Measurements from ENCODE around the gene CCDC159. TPM values are rescaled to one million over a fixed set of nuclear protein-coding genes. Genes with fewer than 3 reads are reported as not detected.
A peak's percentile ranks its signal among the peaks of the same experiment; 100 is the strongest.

Gene CCDC159
- total and polyA plus RNA-seq, 2 of the 13 experiments (the other 11 are each of a cell fraction or from before 2014, with no cell fraction given) = 1.7 to 6.3 TPM

DNA sequence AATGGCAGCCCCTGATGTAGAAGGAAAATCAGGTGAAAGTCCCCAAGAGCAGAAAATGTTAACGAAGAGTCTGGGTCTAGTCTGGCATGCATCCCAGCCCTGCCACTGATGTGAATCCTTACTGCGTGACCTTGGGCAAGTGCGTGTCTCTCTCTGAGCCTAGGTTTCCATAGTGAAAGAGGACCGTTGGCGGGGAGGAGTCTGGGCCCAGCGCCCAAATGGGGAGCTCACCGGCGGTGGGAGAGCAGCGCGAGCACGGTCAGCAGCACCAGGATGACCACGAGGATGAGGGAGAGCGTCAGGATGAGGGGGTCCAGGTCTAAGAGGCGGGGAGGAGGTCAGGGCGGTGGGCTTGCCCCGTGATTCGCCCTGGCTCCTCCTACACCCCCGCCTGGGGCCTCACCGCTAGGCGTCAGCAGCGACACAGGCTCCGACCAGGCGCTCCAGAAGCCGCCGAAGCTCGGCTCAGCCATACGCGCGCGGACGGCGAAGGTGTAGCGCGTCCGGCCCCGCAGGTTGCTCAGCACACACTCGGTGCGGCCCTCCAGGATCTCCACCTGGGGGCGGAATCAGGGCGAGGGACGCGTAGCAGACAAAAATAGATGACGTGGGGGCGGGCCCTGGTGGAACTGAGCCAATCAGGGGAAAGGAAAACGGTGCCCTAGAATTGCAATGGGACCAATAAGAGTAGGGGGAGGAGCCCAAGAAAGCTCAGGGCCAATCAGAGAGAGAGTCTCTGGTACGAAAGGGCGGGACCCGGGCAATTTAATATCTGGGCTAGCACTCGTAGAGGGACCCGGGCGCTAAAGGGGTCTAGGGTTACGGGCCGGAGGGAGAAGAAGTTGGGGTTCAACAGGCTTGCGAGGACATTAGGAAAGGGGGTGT lies 34.6 kb downstream of the CCDC159 start:
- POLR2A ChIA-PET = interaction anchor here (0.6 to 1.6 kb wide), 15 partner anchors 10 to 148 kb away, joined by 3 to 15 read pairs (median 5); partner anchors contain the start of genes CCDC159, ECSIT, ODAD3 and PRKCSH
- H2AFZ ChIP-seq (ENCODE audit: low read length) = no peak overlapping the region
- peak overlapping the region; percentile 69 for H3K4me2 ChIP-seq (ENCODE audit: low read depth, low read length)
- peak; percentile 69; the same call in 1 of the 2 replicates for TF ChIP-seq DNMT1 (CRISPR knock-in tag; IDR thresholded peaks at IDR 0.05)
- TF ChIP-seq MTA1 (CRISPR knock-in tag; IDR thresholded peaks at IDR 0.05; ENCODE audit: borderline replicate concordance) = peak; percentile 62; the same call in 1 of the 2 replicates
- peak; percentile 73 for TF ChIP-seq ZFX (CRISPR knock-in tag; IDR thresholded peaks at IDR 0.05; ENCODE audit: low read depth)
- TF ChIP-seq, protein P1, sequence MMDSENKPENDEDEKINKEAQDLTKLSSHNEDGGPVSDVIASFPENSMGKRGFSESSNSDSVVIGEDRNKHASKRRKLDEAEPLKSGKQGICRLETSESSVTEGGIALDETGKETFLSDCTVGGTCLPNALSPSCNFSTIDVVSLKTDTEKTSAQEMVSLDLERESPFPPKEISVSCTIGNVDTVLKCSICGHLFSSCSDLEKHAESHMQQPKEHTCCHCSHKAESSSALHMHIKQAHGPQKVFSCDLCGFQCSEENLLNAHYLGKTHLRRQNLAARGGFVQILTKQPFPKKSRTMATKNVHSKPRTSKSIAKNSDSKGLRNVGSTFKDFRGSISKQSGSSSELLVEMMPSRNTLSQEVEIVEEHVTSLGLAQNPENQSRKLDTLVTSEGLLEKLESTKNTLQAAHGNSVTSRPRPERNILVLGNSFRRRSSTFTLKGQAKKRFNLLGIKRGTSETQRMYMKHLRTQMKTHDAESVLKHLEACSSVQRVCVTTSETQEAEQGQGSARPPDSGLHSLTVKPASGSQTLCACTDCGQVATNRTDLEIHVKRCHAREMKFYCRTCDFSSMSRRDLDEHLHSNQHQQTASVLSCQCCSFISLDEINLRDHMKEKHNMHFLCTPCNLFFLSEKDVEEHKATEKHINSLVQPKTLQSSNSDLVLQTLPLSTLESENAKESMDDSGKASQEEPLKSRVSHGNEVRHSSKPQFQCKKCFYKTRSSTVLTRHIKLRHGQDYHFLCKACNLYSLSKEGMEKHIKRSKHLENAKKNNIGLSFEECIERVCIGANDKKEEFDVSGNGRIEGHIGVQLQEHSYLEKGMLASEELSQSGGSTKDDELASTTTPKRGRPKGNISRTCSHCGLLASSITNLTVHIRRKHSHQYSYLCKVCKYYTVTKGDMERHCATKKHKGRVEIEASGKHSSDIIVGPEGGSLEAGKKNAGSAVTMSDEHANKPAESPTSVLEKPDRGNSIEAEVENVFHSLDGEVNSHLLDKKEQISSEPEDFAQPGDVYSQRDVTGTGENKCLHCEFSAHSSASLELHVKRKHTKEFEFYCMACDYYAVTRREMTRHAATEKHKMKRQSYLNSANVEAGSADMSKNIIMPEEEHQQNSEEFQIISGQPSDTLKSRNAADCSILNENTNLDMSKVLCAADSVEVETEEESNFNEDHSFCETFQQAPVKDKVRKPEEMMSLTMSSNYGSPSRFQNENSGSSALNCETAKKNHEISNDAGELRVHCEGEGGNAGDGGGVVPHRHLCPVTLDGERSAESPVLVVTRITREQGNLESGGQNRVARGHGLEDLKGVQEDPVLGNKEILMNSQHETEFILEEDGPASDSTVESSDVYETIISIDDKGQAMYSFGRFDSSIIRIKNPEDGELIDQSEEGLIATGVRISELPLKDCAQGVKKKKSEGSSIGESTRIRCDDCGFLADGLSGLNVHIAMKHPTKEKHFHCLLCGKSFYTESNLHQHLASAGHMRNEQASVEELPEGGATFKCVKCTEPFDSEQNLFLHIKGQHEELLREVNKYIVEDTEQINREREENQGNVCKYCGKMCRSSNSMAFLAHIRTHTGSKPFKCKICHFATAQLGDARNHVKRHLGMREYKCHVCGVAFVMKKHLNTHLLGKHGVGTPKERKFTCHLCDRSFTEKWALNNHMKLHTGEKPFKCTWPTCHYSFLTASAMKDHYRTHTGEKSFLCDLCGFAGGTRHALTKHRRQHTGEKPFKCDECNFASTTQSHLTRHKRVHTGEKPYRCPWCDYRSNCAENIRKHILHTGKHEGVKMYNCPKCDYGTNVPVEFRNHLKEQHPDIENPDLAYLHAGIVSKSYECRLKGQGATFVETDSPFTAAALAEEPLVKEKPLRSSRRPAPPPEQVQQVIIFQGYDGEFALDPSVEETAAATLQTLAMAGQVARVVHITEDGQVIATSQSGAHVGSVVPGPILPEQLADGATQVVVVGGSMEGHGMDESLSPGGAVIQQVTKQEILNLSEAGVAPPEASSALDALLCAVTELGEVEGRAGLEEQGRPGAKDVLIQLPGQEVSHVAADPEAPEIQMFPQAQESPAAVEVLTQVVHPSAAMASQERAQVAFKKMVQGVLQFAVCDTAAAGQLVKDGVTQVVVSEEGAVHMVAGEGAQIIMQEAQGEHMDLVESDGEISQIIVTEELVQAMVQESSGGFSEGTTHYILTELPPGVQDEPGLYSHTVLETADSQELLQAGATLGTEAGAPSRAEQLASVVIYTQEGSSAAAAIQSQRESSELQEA (CRISPR knock-in tag; IDR thresholded peaks at IDR 0.05; ENCODE audit: not compliant biosample characterization) = peak; percentile 24
- TF ChIP-seq RAD21 (CRISPR knock-in tag; IDR thresholded peaks at IDR 0.05) = peak; percentile 94
- TF ChIP-seq KLF13 (CRISPR knock-in tag; IDR thresholded peaks at IDR 0.05) = no peak
- TF ChIP-seq, protein P2, sequence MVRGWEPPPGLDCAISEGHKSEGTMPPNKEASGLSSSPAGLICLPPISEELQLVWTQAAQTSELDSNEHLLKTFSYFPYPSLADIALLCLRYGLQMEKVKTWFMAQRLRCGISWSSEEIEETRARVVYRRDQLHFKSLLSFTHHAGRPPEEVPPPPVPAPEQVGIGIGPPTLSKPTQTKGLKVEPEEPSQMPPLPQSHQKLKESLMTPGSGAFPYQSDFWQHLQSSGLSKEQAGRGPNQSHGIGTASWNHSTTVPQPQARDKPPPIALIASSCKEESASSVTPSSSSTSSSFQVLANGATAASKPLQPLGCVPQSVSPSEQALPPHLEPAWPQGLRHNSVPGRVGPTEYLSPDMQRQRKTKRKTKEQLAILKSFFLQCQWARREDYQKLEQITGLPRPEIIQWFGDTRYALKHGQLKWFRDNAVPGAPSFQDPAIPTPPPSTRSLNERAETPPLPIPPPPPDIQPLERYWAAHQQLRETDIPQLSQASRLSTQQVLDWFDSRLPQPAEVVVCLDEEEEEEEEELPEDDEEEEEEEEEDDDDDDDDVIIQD (CRISPR knock-in tag; IDR thresholded peaks at IDR 0.05; ENCODE audit: low read depth) = 0 out of 2 replicates have a peak, but pooled peaks have one; percentile 40
- TF ChIP-seq NFE2L1 (CRISPR knock-in tag; IDR thresholded peaks at IDR 0.05; ENCODE audit: borderline replicate concordance) = no peak
- TF ChIP-seq ATF1 (CRISPR knock-in tag; IDR thresholded peaks at IDR 0.05) = peak; percentile 88
- TF ChIP-seq, protein P3, sequence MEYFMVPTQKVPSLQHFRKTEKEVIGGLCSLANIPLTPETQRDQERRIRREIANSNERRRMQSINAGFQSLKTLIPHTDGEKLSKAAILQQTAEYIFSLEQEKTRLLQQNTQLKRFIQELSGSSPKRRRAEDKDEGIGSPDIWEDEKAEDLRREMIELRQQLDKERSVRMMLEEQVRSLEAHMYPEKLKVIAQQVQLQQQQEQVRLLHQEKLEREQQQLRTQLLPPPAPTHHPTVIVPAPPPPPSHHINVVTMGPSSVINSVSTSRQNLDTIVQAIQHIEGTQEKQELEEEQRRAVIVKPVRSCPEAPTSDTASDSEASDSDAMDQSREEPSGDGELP (IDR thresholded peaks at IDR 0.05; ENCODE audit: borderline replicate concordance, low read depth) = peak; percentile 29; the same call in 1 of the 2 replicates
- no peak; the same call in 1 of the 2 replicates for TF ChIP-seq RNF2 (conservative IDR thresholded peaks at IDR 0.05; ENCODE audit: low read depth)
- TF ChIP-seq DR1 (CRISPR knock-in tag; IDR thresholded peaks at IDR 0.05) = peak; percentile 89

More for the DNA sequence above, 34.6 kb downstream of the CCDC159 start:
- DNase-seq (ENCODE audit: low spot score) = peak; percentile 98
- BruUV-seq (replicated peaks) = no TSS peak
- Histone ChIP-seq H3K36me3 (replicated peaks in 1 of 2; ENCODE audit: control insufficient read depth in 1 of 2, insufficient read depth in 2 of 2, low read length in 2 of 2) (no peaks in the 10 kb centered on the region), H3K9me3 (ENCODE audit: low read length) (no peaks in the 10 kb centered on the region), H3K27me3 (ENCODE audit: control insufficient read depth in 1 of 2, insufficient read depth in 2 of 2, low read length in 2 of 2) (no peaks in the 10 kb centered on the region), H3K79me2 (ENCODE audit: insufficient read depth, low read length) (peaks cover 1% of the 10 kb centered on the region), H3K27ac (ENCODE audit: extremely low read length, insufficient read depth, low read length) (peak overlapping the region; percentile 52), H3K9ac (ENCODE audit: insufficient read depth, low read depth, low read length) (peak overlapping the region; percentile 58), H3K4me1 (ENCODE audit: insufficient read depth, low read length) (peaks cover 49% of the 10 kb centered on the region), H3K4me3 (replicated peaks in 1 of 3; ENCODE audit: insufficient read depth in 1 of 3, low read depth in 2 of 3, low read length in 3 of 3) (peak overlapping the region; percentile 40 to 71 (median 63)), H4K20me1 (ENCODE audit: insufficient read depth, low read length) (no peaks in the 10 kb centered on the region)
- 5% methylated on average over 43 of the region's 54 CpGs for WGBS (ENCODE audit: low lambda C conversion rate)
- intact Hi-C loops (cut with micrococcal nuclease; ENCODE audit: unreplicated experiment) (loop anchor here (1.0 to 5.0 kb wide), 3 partner anchors 41 to 88 kb away; partner anchors contain the start of genes ODAD3 and PRKCSH), in situ Hi-C loops (cut with HindIII; ENCODE audit: extremely low pct_ligation_motif_present, low pct_unique_long_range_greater_than_20kb) (loop anchor here (5.0 kb wide), 2 partner anchors 41 to 101 kb away; partner anchors contain the start of gene ELAVL3)
- CTCF ChIA-PET (ENCODE audit: low intra/inter-chr PET ratio, low total read pairs) = interaction anchor here (0.7 to 2.4 kb wide), 5 partner anchors 55 to 102 kb away, joined by 5 to 10 read pairs (median 8); partner anchors contain the start of genes ODAD3 and PRKCSH
- peak; percentile 82 for ATAC-seq
- peak; percentile 82 for FAIRE-seq
